DMS153 treated with DMSO at 0.1 percent for 48 hours (cell line): ENCODE data around the gene ADAMTSL1.
A peak's percentile ranks its signal among the peaks of the same experiment; 100 is the strongest.

ENCODE experiments used
- DNase-seq: peaks from one replicate; lab custom pipeline; 2025; ENCODE audit not compliant: unreplicated experiment; lab: John Stamatoyannopoulos, UW

ADAMTSL1 gene

DNA sequence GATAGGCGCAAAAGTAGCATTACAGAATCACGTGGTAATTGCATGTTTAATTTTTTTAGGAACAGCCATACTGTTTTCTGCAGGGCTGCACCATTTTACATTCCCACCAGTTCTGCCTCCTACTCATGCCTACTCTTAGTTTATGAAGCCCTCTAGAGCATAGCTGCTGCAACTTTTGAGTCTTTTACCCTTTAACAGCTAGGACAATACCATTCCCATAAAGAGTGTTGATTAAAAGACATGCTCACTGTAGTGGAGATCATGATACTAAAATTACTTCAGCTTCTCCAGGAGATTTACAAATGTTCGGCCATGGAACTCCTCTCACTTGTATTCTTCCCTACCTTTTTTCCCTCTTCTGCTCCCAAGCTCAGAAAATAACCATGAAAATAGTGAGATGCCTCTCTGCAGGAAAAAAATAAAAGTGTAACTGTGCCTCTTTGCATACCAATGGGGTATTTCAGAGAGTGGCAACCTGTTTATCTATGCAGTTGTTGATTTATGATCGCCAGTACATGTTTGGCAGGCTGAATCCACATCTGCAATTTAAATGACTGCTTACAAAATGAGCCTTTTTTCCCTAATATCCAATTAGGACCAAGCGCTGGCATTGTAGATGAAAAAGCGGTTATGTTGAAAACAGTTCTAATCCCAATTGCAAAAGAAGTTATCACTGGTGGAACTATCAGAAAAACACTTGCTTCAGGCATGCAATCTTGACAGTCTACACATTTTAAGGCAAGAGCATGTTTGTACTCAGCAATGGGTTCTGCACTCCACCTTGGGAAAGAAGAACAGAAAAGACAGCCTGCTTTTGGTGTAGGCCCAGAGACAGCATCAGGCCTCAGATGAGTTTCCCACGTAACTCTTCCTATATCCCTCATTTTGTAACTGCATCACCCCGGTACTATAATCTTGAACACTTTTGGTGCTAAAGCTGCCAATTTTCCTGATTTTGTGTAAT, 131.1 kb downstream of the ADAMTSL1 start:
- no peak for DNase-seq

DNA sequence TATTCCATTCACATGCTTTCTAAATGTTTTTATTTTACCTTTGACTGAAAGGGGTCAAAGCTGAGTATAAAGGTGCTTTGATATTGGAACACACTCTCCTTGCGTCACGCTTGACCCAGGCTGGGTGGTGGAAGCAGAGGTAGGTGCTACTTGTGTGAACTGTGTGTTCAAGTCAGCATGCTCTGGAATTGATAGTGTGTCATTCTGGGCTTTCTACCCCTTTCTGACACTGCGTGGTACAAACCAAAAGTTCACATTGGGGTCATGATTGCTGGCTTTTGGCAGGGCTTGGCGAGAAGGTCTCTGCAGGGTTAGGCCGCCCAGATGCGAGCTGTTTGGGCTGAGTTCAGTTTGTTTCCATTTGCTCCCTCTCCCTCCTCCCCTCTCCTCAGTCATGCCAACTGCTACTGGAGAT, 131.8 kb downstream of the ADAMTSL1 start:
- no peak for DNase-seq

DNA sequence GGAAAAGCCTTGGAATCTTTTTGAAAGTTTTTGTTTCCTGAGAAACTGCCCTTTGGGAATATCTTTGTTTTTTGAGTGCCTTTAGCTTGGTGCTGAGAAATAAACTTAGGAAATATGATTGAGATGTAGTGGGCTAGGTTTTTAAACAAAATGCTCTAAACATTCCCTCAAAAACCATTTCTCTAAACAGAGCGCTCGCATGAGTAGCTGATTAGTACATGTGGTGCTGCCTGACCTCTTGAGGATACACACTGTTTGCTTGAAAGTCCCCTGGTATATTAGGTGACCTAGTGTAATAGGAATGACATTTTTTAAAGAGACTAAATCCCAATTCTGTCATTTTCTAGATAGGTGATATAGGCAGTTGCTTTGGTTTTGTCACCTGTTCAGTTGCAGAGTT, 132.3 kb downstream of the ADAMTSL1 start:
- DNase-seq, result no peak

DNA sequence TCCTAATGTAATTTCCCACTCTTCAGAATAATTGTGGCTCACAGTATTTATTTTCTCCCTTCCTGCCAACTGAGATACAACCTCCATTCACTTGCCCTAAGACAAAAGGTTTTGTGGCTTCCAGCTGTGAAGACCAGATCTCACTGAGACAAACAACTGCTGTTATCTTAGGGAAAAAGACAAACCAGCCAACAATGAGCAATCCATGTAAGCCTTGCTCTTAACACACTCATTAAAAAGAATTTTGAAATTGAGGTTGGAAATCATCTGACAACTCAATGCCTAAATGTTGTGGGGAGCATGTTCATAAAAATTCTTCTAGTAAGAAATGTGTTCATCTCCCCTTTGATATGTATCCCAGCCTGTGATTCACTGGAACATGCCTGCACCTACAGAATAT, 132.9 kb downstream of the ADAMTSL1 start:
- DNase-seq, result no peak

DNA sequence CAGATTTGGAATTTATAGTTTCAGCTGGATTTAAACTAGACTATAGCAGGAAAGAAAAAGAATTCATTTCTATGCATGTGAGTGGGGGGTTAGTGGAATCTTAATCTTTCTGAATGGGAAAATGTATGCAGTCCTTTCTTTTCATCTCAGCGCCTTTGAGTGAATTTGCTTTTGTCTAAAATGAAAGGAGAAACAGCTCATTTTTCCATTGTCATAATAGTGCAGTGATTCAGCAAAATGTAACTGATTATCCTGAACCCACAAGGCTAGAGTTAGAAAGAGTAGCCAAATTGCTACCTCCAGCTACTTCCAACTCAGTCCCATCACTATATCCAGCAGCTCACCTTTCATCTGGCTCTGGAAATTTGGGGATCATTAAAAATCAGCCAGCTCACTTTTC, 134.4 kb downstream of the ADAMTSL1 start:
- no peak for DNase-seq

DNA sequence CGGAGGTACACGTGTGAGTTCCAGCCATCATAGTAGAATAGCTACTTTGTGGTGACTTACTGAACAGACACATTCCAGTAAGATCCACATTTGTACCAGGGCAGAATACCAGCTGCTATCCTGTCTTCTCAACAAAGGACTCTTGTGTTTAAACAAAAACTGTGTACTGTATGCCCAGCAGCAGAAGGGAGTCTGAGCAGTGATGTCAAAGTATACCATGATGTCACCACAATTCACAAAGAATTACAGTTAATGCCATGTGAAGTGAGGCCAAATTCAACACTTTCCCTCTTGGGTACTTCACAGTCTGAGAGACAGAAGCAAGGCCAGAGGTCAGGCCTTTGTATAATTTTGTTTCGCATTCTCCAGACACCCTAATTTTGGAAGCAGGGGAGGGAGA, 137.0 kb downstream of the ADAMTSL1 start:
- DNase-seq, result peak; percentile 68

DNA sequence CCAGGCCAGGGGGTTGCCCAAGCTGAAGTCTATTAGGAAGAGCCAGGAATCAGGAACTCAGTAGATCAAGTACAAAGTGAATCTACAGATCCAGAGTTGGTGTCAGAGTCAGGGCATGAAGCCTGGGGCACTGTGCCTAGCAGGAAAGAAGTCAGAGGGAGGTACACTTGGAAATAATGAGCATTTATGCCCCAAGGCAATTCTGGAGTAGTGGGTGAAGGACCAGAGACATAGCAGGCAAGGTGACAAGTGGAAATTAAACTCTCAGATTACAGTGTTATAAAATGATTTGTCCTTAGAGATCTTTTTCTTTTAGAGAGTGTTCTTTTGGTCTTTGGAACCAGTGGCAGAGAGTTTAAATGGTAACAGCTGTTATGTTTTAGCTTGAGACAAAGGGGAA, 138.0 kb downstream of the ADAMTSL1 start:
- no peak for DNase-seq

DNA sequence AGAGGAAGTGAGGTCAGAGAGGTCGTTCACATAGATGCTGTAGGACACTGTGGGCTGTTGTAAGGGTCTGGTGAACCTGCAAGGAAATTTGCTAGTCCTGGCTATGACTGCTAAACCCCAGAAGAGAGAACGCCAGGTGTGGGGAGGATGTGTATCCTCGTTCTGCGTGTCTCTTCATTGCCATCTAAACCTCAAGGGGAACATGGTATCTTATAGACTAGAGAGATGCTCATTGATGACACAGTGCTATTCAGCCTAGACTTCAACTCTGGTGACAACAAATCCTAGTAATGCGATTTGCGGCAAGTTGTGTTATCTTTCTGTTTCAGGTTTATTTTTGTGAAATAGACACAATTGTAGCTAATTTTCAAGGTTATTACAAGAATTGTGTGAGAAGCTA, 140.2 kb downstream of the ADAMTSL1 start:
- DNase-seq, result no peak

DNA sequence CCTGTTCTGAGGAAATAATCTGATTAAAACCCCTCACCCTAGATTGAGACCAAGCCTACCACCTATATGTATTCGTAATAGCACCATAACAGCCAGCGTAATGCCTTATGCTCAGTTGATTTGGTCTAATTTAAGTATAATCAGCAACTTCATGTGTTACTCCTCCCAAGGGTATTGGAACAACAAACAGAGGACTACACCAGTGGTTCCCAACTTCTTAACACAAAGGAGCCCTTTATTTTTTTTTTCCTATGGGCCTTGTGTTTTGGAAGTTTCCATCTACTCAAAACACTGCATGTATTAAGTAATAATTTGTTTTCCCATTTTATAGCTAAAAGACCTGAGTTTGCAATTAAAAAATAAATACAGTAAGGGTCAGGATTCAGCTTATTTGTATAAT, 140.7 kb downstream of the ADAMTSL1 start:
- DNase-seq, result no peak

DNA sequence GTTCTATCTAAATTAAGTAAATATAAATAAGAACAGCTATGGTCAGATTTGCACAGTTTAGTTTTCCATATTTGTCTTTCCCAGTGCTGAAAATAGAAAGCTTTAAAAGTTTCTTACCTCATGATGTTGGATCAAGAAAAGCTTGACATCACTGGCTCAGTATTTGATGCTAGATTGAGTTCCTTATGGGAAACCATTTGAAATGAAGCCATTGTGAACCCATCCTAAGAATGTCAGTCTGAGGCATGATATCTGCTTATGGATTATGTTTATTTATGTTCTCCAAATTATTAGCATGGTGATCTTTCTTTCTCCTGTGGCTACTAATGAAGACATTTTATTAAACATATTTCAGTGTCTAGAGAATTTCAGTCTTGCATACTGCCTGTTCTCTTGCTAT, 143.0 kb downstream of the ADAMTSL1 start:
- no peak for DNase-seq

DNA sequence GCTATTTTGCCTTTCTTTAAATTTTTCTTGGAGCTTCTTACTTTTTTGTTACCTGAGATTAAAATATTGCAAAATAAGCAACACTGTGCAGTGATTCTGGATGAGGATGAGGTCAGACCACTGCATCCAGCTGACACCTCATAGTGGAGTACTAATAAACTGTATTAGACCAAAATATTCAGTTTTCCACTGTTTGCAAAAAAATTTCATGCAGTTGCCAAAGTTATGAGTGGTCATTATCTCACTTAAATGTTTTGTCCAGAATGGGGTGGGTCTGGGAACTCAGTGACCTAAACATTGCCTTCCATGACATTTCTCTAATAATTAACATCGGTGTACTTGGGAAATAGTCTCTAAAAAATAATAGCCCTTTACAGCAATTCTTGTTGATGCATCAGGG, 143.8 kb downstream of the ADAMTSL1 start:
- DNase-seq, result no peak

DNA sequence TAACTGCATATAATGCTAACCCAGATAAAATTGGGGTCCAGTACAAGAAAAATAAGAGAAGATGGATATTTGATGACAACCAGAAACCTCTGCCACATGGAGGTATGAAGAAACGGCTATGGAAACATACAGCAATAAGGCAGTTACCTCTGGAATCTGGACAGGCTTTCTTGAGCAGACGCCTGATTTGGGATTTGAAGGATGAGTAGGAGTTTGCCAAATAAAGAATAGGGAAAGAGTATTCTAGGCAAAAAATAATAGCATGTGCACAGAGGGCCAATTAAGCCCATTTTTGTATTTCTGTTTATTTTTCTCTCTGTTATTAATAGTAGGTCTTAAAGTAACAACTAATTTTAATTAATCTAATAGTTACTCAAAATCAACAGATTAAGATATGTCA, 144.9 kb downstream of the ADAMTSL1 start:
- no peak for DNase-seq

DNA sequence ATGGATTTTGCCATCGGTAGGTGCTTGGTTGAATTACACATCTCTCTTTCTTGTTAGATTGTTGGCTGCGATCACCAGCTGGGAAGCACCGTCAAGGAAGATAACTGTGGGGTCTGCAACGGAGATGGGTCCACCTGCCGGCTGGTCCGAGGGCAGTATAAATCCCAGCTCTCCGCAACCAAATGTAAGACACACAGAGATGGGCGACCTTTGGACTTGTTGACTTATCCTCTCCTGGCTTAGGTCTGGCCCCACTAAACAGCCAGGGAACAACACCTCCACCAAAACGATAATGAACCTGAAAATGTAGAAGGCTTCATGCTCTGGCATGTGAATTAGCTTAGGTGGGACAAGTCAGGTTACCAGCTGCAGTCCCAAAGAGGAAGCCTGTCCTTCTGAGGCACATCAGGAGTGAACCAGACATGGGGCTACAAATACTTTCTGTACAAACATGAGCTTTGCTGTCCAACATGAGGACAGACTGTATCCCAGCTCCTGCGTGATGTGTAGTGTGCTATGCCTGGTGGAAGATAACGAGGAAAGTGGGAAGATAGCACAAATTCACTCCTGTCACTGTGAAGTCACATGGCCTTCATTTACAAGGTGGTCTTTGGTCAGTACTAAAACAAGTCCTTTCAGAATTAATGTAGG, 148.4 kb downstream of the ADAMTSL1 start:
- DNase-seq, result no peak

DNA sequence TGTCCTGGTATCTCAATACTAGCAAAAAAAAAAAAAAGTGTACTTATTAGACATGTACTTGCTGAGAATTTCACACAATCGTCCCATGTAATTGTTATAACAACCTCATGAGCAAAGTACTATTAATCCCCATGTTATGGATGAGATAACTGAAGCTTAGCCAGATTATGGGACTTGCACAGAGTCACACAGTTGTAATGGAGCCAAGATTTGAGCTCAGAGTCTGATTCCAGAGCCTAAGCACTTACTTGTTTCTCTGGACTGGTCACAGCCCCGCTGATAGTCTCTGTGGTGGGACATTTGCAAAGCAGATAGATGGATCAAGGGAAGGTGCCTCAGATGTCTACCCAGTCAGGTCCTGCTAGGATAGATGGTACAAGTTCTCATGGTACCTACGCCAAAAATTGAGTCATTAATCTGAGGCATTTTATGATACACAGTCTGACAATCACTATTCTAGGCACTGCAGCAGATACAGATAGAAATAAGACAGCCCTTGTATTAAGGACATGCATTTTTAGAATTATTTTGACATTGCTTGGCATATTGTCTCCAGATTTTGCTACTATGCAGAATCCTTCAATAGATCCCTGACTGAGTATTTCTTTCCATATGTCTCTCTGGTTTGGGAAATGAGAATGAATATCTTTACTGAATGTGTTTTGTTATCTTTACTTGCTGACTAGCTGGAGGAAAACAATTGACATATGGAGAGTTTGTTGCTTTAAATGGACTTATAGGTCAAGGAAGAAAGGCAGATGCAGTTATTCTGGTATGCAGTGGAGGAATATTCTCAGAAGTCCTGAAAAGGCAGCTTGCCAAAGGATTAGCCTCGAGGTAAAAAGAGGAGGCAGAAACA, 149.5 kb downstream of the ADAMTSL1 start:
- no peak for DNase-seq

DNA sequence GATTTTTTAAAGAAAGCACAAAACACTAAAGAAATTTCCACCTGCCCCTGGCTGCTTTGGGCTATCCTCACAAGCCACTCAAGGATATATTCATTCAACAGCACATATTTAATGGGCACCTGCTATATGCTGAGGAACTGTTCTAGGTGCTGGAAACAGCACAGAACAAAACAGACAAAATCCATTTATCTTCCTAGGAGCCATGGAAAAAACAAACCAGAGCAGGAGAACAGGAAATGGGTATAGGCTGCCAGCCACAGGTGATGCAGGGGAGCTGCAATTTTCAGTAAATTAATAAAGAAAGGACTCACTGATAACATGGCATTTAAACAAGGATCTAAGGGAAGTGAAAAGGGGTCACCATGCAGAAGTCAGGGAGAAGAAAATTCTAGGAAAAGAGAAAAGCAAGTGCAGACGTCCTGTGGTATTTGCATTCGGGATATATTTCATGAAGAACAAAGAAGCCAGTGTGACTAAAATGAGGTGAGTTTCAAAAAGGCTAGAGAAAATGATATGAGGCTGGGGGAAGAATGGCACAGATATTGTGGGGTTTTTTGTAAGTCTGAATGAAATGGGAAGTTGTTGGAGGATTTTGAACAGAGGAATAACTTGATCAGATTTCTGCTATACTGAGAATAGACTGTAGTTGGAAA, 152.2 kb downstream of the ADAMTSL1 start:
- no peak for DNase-seq

DNA sequence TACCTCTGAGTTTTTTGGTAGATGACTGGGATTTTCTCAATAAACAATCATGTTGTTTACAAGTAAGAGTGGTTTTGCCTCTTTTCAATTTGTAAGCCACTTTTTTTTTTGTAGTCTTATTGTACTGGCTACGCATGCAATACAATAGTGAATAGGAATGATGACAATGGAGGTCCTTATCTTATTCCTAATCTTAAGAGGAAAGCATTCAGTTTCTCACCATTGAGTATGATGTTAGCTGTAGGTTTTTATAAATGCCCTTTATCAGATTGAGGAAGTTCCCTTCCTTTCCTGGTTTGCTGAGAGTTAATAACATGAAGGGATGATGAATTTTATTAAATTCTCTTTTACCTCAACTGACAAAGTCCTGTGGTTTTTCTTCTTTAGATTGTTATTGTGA, 155.2 kb downstream of the ADAMTSL1 start:
- no peak for DNase-seq

DNA sequence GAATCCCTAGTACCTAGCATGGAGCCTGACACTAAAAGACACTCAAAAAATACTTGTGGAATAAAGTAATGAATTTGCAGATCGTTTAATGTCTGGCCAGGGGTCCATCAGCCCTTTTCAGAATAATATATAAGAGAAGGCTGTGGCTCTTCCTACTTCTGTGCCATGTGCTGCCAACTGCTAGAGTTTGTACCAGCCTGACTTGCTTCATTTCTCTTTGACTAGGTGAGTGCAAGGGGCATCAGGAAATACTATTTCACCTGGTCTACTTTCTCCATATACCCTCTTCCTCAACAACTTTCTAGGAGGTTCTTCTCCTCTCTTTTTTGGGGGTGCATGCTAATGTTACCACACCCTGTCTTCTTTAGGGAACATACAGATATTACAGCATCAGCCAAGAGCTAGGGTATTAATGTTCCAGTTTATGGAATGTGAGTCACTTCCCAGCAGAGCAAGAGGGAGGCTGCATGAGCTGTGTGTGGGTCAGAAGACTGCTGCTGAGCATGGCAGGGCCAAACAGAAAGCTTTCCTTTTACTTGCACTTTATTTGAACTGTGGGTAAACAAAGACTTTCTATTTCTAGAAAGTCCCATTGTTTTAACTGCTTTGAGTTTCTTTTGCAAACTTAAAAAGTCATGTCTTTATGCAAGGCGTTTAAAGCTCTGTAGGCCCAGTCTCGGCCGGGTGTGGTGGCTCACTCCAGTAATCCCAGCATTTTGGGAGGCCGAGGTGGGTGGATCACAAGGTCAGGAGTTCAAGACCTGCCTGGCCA, 158.9 kb downstream of the ADAMTSL1 start:
- DNase-seq, result no peak

DNA sequence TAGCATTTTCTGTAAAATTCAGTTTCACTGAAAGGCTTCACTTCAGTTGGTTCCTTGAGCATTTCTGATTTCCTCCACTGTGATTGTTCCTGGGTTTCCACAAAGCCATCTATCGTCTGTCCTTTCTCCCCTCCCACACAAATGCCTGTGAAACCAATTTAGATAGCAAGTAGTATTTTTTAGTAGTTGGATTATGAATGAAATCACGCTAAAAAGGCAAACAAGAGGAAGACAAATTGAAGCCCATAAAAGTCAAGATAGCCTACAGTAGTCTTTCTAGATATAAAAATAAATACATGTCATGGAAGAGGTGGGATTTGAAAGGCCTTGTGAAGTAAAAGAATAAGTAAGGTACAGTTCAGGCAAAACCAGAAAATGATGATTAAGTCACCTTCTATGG, 162.8 kb downstream of the ADAMTSL1 start:
- DNase-seq, result no peak

DNA sequence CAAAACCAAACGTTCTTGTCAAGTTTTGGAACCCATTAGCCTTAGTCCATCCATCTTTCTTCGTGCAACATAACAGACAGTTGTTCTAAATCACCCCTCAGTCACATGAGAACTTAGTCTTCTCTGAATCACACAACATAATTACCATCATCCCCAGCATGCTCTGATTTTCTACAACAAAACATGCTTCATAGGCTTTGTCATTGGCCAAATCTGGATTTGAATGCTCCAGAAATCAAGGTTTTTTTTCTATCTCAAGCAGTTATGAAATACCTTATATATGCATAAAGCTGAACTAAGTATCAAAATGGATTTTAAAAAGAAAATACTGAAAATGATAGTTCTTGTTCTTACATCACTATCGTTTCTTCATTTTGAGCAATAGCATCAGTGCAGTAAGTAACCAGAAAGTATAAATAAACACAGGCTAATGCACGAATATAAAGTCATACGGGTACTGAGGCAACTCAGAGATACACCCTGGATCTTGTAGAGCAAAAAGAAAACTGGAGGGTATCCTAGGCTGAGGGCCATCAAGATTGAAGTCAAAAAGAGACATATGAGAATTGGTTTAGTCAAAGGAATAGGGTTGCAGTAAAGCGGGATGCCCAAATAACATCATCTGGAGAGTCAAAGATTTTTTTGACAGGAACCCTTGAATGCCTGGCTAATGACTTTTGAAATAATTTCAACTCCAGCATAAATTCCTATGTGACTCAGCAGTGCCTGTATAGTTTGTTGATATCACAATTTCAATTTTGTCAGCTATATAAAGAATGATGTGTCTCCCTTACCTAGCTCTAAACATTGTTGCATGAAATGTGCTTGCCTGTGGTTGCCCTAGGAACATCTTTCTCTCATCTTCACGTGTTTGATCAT, 164.7 kb downstream of the ADAMTSL1 start:
- DNase-seq, result no peak
